Measurements from ENCODE around the gene SFMBT2. TPM values are rescaled to one million over a fixed set of nuclear protein-coding genes. Genes with fewer than 3 reads are reported as not detected.
"Not testable (repeated sequence)": the region's sequence is repeated elsewhere in the genome, so short reads cannot be mapped to it uniquely, and the experiment has no call there.

Gene SFMBT2
- total and polyA plus RNA-seq, 2 experiments from 2014 or later = 4.3 to 5.9 TPM

GRCh38 chr10:7302930-7303557 is 107.8 kb downstream of the SFMBT2 start:
- no peak for DNase-seq (ENCODE audit: low read depth in 1 of 2, low spot score in 1 of 2)
- Histone ChIP-seq H3K4me1 (ENCODE audit: low read depth) (no peaks in the 10 kb centered on the region), H3K36me3 (no peaks in the 10 kb centered on the region), H3K9me3 (ENCODE audit: low read depth) (no peaks in the 10 kb centered on the region), H3K27ac (no peak overlapping the region), H3K27me3 (no peaks in the 10 kb centered on the region), H3K4me3 (no peak overlapping the region)
- TF ChIP-seq CTCF (IDR thresholded peaks at IDR 0.05; ENCODE audit: low read depth, low read length) = no peak

GRCh38 chr10:7302392-7302906 is 108.4 kb downstream of the SFMBT2 start:
- Histone ChIP-seq H3K36me3 (no peaks in the 10 kb centered on the region), H3K4me1 (ENCODE audit: low read depth) (no peaks in the 10 kb centered on the region), H3K27me3 (no peaks in the 10 kb centered on the region), H3K9me3 (ENCODE audit: low read depth) (no peaks in the 10 kb centered on the region), H3K4me3 (no peak overlapping the region), H3K27ac (no peak overlapping the region)
- DNase-seq (ENCODE audit: low read depth in 1 of 2, low spot score in 1 of 2) = no peak
- no peak for TF ChIP-seq CTCF (IDR thresholded peaks at IDR 0.05; ENCODE audit: low read depth, low read length)

GRCh38 chr10:7301006-7301778 is 109.6 kb downstream of the SFMBT2 start:
- DNase-seq (ENCODE audit: low read depth in 1 of 2, low spot score in 1 of 2) = peak; percentile 4 to 9
- Histone ChIP-seq H3K27ac (no peak overlapping the region), H3K9me3 (ENCODE audit: low read depth) (no peaks in the 10 kb centered on the region), H3K36me3 (no peaks in the 10 kb centered on the region), H3K27me3 (no peaks in the 10 kb centered on the region), H3K4me1 (ENCODE audit: low read depth) (no peaks in the 10 kb centered on the region), H3K4me3 (no peak overlapping the region)
- TF ChIP-seq CTCF (IDR thresholded peaks at IDR 0.05; ENCODE audit: low read depth, low read length) = peak; percentile 33

- TF ChIP-seq CTCF (IDR thresholded peaks at IDR 0.05; ENCODE audit: low read depth, low read length) = no peak
- H3K27ac ChIP-seq = no peak overlapping the region
- DNase-seq (ENCODE audit: low read depth in 1 of 2, low spot score in 1 of 2) = peak in 1 of 2 donors; percentile 9
- no peaks in the 10 kb centered on the region for H3K27me3 ChIP-seq
- H3K36me3 ChIP-seq = no peaks in the 10 kb centered on the region
- H3K9me3 ChIP-seq (ENCODE audit: low read depth) = no peaks in the 10 kb centered on the region
- no peak overlapping the region for H3K4me3 ChIP-seq
- no peaks in the 10 kb centered on the region for H3K4me1 ChIP-seq (ENCODE audit: low read depth)
Measured at GRCh38 chr10:7300384-7300971, 110.4 kb downstream of the SFMBT2 start.

GRCh38 chr10:7299601-7300325 is 111.1 kb downstream of the SFMBT2 start:
- H3K27me3 ChIP-seq; H3K27ac ChIP-seq; H3K4me3 ChIP-seq; H3K9me3 ChIP-seq (ENCODE audit: low read depth); H3K36me3 ChIP-seq; DNase-seq (ENCODE audit: low read depth in 1 of 2, low spot score in 1 of 2); H3K4me1 ChIP-seq (ENCODE audit: low read depth): not testable (repeated sequence)
